Mesothelial cell of epicardium (in vitro differentiated cells): Measurements from ENCODE around the gene AFAP1. TPM values are rescaled to one million over a fixed set of nuclear protein-coding genes. Genes with fewer than 3 reads are reported as not detected.
A peak's percentile ranks its signal among the peaks of the same experiment; 100 is the strongest.

ENCODE experiments used
- DNase-seq, 2 experiments: peaks; one replicate each; pipeline ENCODE4 v3.0.0; 2021; ENCODE audit warnings: low spot score in 2 of 2; ENCODE audit not compliant: unreplicated experiment in 2 of 2
- H3K27ac Mint-ChIP-seq: 2 replicates; pipeline ENCODE4 v1.8.0; 2021; ENCODE audit warnings: mixed read lengths
- H3K27me3 Mint-ChIP-seq: 2 replicates; pipeline ENCODE4 v1.8.0; 2021; ENCODE audit warnings: low read depth, mixed read lengths
- H3K36me3 Mint-ChIP-seq: 2 replicates; pipeline ENCODE4 v1.8.0; 2021; ENCODE audit warnings: mixed read lengths
- H3K4me1 Mint-ChIP-seq: 2 replicates; pipeline ENCODE4 v1.8.0; 2021; ENCODE audit warnings: mixed read lengths
- H3K4me3 Mint-ChIP-seq: 2 replicates; pipeline ENCODE4 v1.8.0; 2021; ENCODE audit warnings: mild to moderate bottlenecking, moderate library complexity, mixed read lengths
- H3K9me3 Mint-ChIP-seq: 2 replicates; pipeline ENCODE4 v1.8.0; 2021; ENCODE audit warnings: mixed read lengths
- total RNA-seq: library from RNA; stranded (reverse); gene quantifications from 3 replicates; pipeline ENCODE4 v1.2.1, GENCODE V29; 2021
- TF ChIP-seq, protein P1 (sequence below): fragments of 200-600 bp; sonication (generic); IDR thresholded peaks from one replicate; pipeline ENCODE4 v1.5.0; 2021; ENCODE audit warnings: antibody characterized with exemption; ENCODE audit not compliant: unreplicated experiment

The AFAP1 gene
- total RNA-seq, 1 donor from 2014 or later = 82.4 TPM

DNA sequence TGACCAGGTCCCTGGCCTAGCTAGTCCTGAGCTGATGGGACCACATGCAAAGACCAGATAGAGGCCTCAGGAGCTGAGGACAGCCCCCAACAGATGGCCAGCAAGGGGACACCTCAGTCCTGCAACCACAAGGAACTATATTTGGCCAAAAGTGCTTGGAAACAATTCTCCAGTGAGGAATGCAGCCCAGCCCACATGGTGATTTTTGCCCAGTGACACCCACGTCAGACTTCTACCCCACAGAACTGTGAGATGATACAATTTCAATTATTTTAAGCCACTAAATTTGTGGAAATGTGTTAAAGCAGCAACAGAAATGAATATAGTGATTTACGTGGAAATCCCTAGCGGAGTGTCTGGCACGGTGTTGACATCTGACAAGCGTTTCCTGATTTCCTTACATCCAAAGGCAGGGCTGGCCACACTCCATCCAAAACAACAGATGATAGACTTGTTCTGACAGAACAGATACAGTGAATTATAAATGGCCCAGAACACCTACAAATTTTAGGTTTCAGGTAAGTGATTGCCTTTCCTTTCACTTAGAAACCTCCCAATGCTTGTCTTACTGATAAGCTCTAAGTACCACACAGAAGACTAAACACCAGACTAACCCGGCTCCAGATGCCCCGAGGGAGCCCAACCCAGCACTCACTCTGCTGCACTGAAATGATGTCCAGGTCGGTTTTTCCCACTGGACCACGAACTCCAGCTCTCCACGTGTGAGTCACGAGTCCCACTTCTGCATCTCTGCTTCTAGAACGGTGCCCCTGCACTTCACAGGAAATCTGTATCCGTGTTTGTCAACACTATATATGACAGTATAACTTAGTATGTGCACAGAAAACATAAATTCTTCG is 5.8 kb downstream of the AFAP1 start:
- Mint-ChIP-seq H3K36me3 (peaks cover 9% of the 10 kb centered on the region), H3K27me3 (no peaks in the 10 kb centered on the region), H3K4me1 (peaks cover 69% of the 10 kb centered on the region), H3K4me3 (no peak overlapping the region), H3K27ac (peak overlapping the region; percentile 82), H3K9me3 (no peaks in the 10 kb centered on the region)
- TF ChIP-seq, protein P1, sequence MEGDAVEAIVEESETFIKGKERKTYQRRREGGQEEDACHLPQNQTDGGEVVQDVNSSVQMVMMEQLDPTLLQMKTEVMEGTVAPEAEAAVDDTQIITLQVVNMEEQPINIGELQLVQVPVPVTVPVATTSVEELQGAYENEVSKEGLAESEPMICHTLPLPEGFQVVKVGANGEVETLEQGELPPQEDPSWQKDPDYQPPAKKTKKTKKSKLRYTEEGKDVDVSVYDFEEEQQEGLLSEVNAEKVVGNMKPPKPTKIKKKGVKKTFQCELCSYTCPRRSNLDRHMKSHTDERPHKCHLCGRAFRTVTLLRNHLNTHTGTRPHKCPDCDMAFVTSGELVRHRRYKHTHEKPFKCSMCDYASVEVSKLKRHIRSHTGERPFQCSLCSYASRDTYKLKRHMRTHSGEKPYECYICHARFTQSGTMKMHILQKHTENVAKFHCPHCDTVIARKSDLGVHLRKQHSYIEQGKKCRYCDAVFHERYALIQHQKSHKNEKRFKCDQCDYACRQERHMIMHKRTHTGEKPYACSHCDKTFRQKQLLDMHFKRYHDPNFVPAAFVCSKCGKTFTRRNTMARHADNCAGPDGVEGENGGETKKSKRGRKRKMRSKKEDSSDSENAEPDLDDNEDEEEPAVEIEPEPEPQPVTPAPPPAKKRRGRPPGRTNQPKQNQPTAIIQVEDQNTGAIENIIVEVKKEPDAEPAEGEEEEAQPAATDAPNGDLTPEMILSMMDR = no peak
- no peak for DNase-seq

DNA sequence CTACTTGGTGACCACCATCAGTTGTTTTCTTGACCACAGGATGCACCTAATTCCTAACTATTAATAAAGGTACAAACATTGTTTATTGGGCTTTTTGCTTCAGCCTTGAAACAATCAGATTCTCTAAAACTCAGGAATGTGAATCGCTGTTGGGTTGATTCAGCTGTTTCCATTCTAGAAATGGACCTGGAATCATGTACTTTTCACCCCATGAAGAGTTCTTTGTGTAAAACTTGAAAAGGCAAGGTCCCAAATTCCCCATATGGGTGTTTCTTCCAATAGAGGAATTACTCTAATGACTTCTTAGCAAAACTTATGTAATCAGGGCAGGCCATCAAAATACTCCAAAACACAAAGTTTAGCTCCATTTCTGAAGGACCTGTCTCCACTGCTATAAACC is 7.4 kb downstream of the AFAP1 start:
- no peak overlapping the region for H3K4me3 Mint-ChIP-seq
- peak overlapping the region; percentile 53 for H3K27ac Mint-ChIP-seq
- H3K27me3 Mint-ChIP-seq = no peaks in the 10 kb centered on the region
- peaks cover 63% of the 10 kb centered on the region for H3K4me1 Mint-ChIP-seq
- DNase-seq = no peak
- TF ChIP-seq, protein P1 = no peak
- H3K9me3 Mint-ChIP-seq = no peaks in the 10 kb centered on the region
- peaks cover 9% of the 10 kb centered on the region for H3K36me3 Mint-ChIP-seq

DNA sequence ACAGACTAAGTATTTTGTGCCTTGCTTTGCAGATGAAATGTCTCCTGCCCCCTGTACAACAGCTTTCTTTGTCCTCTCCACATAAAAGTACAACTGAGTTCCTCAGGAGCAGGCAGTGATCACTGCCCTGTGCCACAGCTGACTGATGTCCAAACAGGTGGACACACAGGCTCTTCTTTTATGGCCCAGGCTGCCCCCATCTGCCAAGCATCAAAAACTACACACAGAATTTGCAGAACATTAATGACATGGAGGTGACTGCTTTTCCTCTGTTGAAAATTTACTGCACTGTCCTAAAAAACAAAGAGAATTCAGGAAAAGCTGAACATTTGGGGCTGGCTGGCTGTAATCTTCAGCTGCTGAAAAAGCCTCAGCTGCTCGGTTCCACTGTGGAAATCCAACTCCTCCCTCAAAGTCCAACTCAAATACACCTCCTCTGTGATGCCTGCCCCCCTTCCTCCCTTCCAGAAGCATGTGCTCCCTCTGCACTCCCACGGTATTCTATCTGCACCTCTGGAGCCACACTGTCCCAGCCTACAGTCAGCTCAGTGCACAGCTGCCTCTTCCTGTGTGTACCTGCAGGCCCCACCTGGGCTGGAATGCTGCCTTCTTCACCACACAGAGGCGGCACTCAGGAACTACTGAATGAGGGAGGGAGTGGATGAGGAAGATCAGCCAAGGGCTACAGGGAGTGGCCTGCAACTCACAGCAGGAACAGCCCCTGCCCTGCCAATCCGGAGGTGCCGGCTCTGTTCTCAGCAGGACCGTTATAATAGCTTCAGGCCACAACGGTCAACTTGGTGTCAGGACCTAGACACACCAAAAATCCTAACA is 10.3 kb downstream of the AFAP1 start:
- H3K36me3 Mint-ChIP-seq = peaks cover 23% of the 10 kb centered on the region
- TF ChIP-seq, protein P1 = no peak

DNA sequence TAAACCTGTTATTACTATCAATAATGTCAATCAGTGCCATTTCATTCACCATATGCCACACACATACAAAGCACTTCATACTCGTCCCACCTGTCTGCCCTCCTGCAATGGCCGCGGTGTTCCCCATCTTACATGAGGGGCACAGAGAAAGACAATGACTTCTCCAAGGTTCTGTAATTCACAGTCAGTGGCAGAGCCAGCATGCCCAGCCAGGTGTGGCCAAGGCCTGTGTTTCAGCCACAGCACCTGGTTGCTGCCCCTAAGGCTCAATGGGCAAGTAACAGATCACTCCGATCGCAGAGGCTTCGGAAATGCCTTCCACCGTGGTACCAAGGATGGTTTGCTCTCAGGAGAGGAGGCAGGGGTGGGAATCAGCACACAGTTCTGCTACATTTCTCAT is 10.9 kb downstream of the AFAP1 start:
- peaks cover 8% of the 10 kb centered on the region for H3K9me3 Mint-ChIP-seq
- H3K4me3 Mint-ChIP-seq = no peak overlapping the region
- peaks cover 19% of the 10 kb centered on the region for H3K36me3 Mint-ChIP-seq
- peak overlapping the region; percentile 51 for H3K27ac Mint-ChIP-seq
- H3K27me3 Mint-ChIP-seq = no peaks in the 10 kb centered on the region
- TF ChIP-seq, protein P1 = no peak
- no peak for DNase-seq
- peaks cover 48% of the 10 kb centered on the region for H3K4me1 Mint-ChIP-seq

More for the DNA sequence above, 10.3 kb downstream of the AFAP1 start:
- peak overlapping the region; percentile 85 for H3K27ac Mint-ChIP-seq
- H3K27me3 Mint-ChIP-seq = no peaks in the 10 kb centered on the region
- peaks cover 48% of the 10 kb centered on the region for H3K4me1 Mint-ChIP-seq
- DNase-seq = no peak
- H3K9me3 Mint-ChIP-seq = peaks cover 8% of the 10 kb centered on the region
- H3K4me3 Mint-ChIP-seq = no peak overlapping the region

DNA sequence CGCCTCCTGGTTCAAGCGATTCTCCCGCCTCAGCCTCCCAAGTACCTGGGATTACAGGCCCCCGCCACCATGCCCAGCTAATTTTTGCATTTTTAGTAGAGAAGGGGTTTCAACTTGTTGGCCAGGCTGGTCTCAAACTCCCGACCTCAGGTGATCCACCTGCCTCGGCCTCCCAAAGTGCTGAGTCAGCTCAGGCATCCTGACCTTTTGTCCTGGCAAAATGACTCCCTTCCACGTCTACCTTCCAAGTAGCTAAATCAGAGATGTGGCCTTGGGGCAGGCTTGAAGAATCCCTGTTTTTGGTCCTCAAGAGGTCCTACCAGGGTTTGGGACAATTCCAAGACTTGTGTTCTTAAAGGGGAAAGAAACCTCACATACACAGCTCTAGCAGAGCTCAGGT is 12.8 kb downstream of the AFAP1 start:
- Mint-ChIP-seq H3K9me3 (peaks cover 8% of the 10 kb centered on the region), H3K4me3 (no peak overlapping the region), H3K27me3 (no peaks in the 10 kb centered on the region), H3K36me3 (peaks cover 18% of the 10 kb centered on the region), H3K27ac (no peak overlapping the region), H3K4me1 (peaks cover 42% of the 10 kb centered on the region)
- TF ChIP-seq, protein P1 = no peak
- DNase-seq = no peak
